Measurements from ENCODE around the gene UXS1. TPM values are rescaled to one million over a fixed set of nuclear protein-coding genes. Genes with fewer than 3 reads are reported as not detected.

The UXS1 gene
- total and polyA plus RNA-seq, 2 donors (not counting 3 experiments of a cell fraction or from before 2014, with no cell fraction given), result 34.2 to 43.2 TPM

- Histone ChIP-seq H2AFZ (ENCODE audit: low read depth, low read length) (no peak overlapping the region), H3K4me3 (replicated peaks in 1 of 3; ENCODE audit: insufficient read depth in 1 of 3, low read depth in 1 of 3, low read length in 3 of 3) (no peak overlapping the region), H3K36me3 (ENCODE audit: control insufficient read depth in 2 of 2, extremely low read depth in 1 of 2, insufficient read depth in 2 of 2, low read length in 2 of 2) (no peaks in the 10 kb centered on the region), H4K20me1 (replicated peaks; ENCODE audit: control insufficient read depth, extremely low read depth, insufficient read depth, low read length) (no peaks in the 10 kb centered on the region), H3K9ac (replicated peaks; ENCODE audit: extremely low read depth, insufficient read depth, low read length) (no peak overlapping the region), H3K79me2 (ENCODE audit: control insufficient read depth, insufficient read depth, low read length) (no peaks in the 10 kb centered on the region), H3K27ac (ENCODE audit: insufficient read depth, low read depth, low read length) (no peak overlapping the region), H3K4me2 (ENCODE audit: insufficient read depth, low read length) (no peak overlapping the region), H3K9me1 (replicated peaks; ENCODE audit: control insufficient read depth, extremely low read depth, insufficient read depth, low read length) (no peaks in the 10 kb centered on the region), H3K9me3 (replicated peaks; ENCODE audit: control insufficient read depth, insufficient read depth, low read length) (no peaks in the 10 kb centered on the region), H3K4me1 (ENCODE audit: control insufficient read depth, extremely low read depth, insufficient read depth, low read length) (no peaks in the 10 kb centered on the region), H3K27me3 (ENCODE audit: control insufficient read depth in 2 of 2, insufficient read depth in 2 of 2, low read length in 2 of 2) (peaks cover 4% of the 10 kb centered on the region in 2 experiments)
- ChIA-PET POLR2A (no interaction called here), CTCF (interaction anchor here (0.7 to 1.6 kb wide), 9 partner anchors 14 to 741 kb away, joined by 3 to 11 read pairs (median 3); no protein-coding TSS in a partner anchor)
- FAIRE-seq, result no peak
- peak; percentile 52 for DNase-seq (ENCODE audit: low read depth, low spot score)
- dilution Hi-C loops (cut with MboI; ENCODE audit: extremely low pct_ligation_motif_present, low sequenced_read_pairs), result no loop called here
- TF ChIP-seq CTCF (IDR thresholded peaks at IDR 0.05; ENCODE audit: extremely low read depth in 1 of 2, insufficient read depth in 1 of 2, low read depth in 1 of 2, low read length in 2 of 2), result peak; percentile 18 to 54
- TF ChIP-seq MYC (IDR thresholded peaks at IDR 0.05; ENCODE audit: low read depth, low read length), result no peak
- TF ChIP-seq EZH2 (IDR thresholded peaks at IDR 0.05; ENCODE audit: borderline replicate concordance, low read depth, low read length, severe bottlenecking), result no peak
- BruUV-seq (replicated peaks), result no TSS peak
- intact Hi-C loops (cut with micrococcal nuclease), result loop anchor here (1.0 to 10.0 kb wide), 3 partner anchors 165 to 509 kb away; partner anchors contain the start of gene NCK2
These were observed 108.7 kb downstream of the UXS1 start for GRCh38 chr2:106085181-106085940.

- POLR2A ChIA-PET, result no interaction called here
These were observed 113.1 kb downstream of the UXS1 start for GRCh38 chr2:106080959-106081358.

More at GRCh38 chr2:106080959-106081358, 113.1 kb downstream of the UXS1 start:
- DNase-seq (ENCODE audit: low read depth, low spot score) (no peak), FAIRE-seq (no peak)
- dilution Hi-C loops (cut with MboI; ENCODE audit: extremely low pct_ligation_motif_present, low sequenced_read_pairs), result no loop called here
- TF ChIP-seq POLR2A (IDR thresholded peaks at IDR 0.05; ENCODE audit: low read depth, low read length) (no peak), MYC (IDR thresholded peaks at IDR 0.05; ENCODE audit: low read depth, low read length) (no peak), FOS (IDR thresholded peaks at IDR 0.05; ENCODE audit: borderline replicate concordance, insufficient read depth, low read length) (no peak), EZH2 (IDR thresholded peaks at IDR 0.05; ENCODE audit: borderline replicate concordance, low read depth, low read length, severe bottlenecking) (no peak), POLR2AphosphoS5 (IDR thresholded peaks at IDR 0.05; ENCODE audit: insufficient read depth, low read depth, low read length) (no peak), MAX (IDR thresholded peaks at IDR 0.05; ENCODE audit: insufficient read depth, insufficient read length) (no peak), JUN (IDR thresholded peaks at IDR 0.05; ENCODE audit: borderline replicate concordance, insufficient read depth, insufficient read length, low read depth) (no peak), CTCF (IDR thresholded peaks at IDR 0.05; ENCODE audit: extremely low read depth in 1 of 2, insufficient read depth in 1 of 2, low read depth in 1 of 2, low read length in 2 of 2) (no peak), GATA2 (IDR thresholded peaks at IDR 0.05; ENCODE audit: insufficient read depth, insufficient read length, low read depth, low read length) (no peak)
- Histone ChIP-seq H3K27me3 (ENCODE audit: control insufficient read depth in 2 of 2, insufficient read depth in 2 of 2, low read length in 2 of 2) (peaks cover 4% of the 10 kb centered on the region in 2 experiments), H2AFZ (ENCODE audit: low read depth, low read length) (no peak overlapping the region), H3K9ac (replicated peaks; ENCODE audit: extremely low read depth, insufficient read depth, low read length) (no peak overlapping the region), H3K4me2 (ENCODE audit: insufficient read depth, low read length) (no peak overlapping the region), H3K27ac (ENCODE audit: insufficient read depth, low read depth, low read length) (no peak overlapping the region), H3K9me3 (replicated peaks; ENCODE audit: control insufficient read depth, insufficient read depth, low read length) (no peaks in the 10 kb centered on the region), H3K9me1 (replicated peaks; ENCODE audit: control insufficient read depth, extremely low read depth, insufficient read depth, low read length) (no peaks in the 10 kb centered on the region), H4K20me1 (replicated peaks; ENCODE audit: control insufficient read depth, extremely low read depth, insufficient read depth, low read length) (no peaks in the 10 kb centered on the region), H3K79me2 (ENCODE audit: control insufficient read depth, insufficient read depth, low read length) (no peaks in the 10 kb centered on the region), H3K4me3 (replicated peaks in 1 of 3; ENCODE audit: insufficient read depth in 1 of 3, low read depth in 1 of 3, low read length in 3 of 3) (no peak overlapping the region), H3K36me3 (ENCODE audit: control insufficient read depth in 2 of 2, extremely low read depth in 1 of 2, insufficient read depth in 2 of 2, low read length in 2 of 2) (no peaks in the 10 kb centered on the region), H3K4me1 (ENCODE audit: control insufficient read depth, extremely low read depth, insufficient read depth, low read length) (no peaks in the 10 kb centered on the region)
- intact Hi-C loops (cut with micrococcal nuclease), result loop anchor here (10.0 kb wide), 1 partner anchor 336 kb away; the partner anchor contains the start of gene NCK2
- CTCF ChIA-PET, result interaction anchor here (1.1 kb wide), 1 partner anchor 506 kb away, joined by 3 read pairs; no protein-coding TSS in a partner anchor
- BruUV-seq (replicated peaks), result no TSS peak
